ENCODE results near the gene RAB31. TPM values are rescaled to one million over a fixed set of nuclear protein-coding genes. Genes with fewer than 3 reads are reported as not detected.

RAB31 gene
- total RNA-seq, 1 experiment from 2014 or later, result 32.9 TPM

- TF ChIP-seq, protein P1, sequence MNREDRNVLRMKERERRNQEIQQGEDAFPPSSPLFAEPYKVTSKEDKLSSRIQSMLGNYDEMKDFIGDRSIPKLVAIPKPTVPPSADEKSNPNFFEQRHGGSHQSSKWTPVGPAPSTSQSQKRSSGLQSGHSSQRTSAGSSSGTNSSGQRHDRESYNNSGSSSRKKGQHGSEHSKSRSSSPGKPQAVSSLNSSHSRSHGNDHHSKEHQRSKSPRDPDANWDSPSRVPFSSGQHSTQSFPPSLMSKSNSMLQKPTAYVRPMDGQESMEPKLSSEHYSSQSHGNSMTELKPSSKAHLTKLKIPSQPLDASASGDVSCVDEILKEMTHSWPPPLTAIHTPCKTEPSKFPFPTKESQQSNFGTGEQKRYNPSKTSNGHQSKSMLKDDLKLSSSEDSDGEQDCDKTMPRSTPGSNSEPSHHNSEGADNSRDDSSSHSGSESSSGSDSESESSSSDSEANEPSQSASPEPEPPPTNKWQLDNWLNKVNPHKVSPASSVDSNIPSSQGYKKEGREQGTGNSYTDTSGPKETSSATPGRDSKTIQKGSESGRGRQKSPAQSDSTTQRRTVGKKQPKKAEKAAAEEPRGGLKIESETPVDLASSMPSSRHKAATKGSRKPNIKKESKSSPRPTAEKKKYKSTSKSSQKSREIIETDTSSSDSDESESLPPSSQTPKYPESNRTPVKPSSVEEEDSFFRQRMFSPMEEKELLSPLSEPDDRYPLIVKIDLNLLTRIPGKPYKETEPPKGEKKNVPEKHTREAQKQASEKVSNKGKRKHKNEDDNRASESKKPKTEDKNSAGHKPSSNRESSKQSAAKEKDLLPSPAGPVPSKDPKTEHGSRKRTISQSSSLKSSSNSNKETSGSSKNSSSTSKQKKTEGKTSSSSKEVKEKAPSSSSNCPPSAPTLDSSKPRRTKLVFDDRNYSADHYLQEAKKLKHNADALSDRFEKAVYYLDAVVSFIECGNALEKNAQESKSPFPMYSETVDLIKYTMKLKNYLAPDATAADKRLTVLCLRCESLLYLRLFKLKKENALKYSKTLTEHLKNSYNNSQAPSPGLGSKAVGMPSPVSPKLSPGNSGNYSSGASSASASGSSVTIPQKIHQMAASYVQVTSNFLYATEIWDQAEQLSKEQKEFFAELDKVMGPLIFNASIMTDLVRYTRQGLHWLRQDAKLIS (CRISPR knock-in tag; IDR thresholded peaks at IDR 0.05; ENCODE audit: borderline replicate concordance), result no peak
- TF ChIP-seq SP1 (CRISPR knock-in tag; conservative IDR thresholded peaks at IDR 0.05) (no peak), ZNF671 (CRISPR knock-in tag; IDR thresholded peaks at IDR 0.05) (no peak), PRDM15 (CRISPR knock-in tag; IDR thresholded peaks at IDR 0.05) (no peak), OVOL2 (CRISPR knock-in tag; IDR thresholded peaks at IDR 0.05; ENCODE audit: borderline replicate concordance) (no peak)
- TF ChIP-seq, protein P2, sequence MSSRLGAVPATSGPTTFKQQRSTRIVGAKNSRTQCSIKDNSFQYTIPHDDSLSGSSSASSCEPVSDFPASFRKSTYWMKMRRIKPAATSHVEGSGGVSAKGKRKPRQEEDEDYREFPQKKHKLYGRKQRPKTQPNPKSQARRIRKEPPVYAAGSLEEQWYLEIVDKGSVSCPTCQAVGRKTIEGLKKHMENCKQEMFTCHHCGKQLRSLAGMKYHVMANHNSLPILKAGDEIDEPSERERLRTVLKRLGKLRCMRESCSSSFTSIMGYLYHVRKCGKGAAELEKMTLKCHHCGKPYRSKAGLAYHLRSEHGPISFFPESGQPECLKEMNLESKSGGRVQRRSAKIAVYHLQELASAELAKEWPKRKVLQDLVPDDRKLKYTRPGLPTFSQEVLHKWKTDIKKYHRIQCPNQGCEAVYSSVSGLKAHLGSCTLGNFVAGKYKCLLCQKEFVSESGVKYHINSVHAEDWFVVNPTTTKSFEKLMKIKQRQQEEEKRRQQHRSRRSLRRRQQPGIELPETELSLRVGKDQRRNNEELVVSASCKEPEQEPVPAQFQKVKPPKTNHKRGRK (CRISPR knock-in tag; IDR thresholded peaks at IDR 0.05; ENCODE audit: borderline replicate concordance), result no peak
- TF ChIP-seq, protein P3, sequence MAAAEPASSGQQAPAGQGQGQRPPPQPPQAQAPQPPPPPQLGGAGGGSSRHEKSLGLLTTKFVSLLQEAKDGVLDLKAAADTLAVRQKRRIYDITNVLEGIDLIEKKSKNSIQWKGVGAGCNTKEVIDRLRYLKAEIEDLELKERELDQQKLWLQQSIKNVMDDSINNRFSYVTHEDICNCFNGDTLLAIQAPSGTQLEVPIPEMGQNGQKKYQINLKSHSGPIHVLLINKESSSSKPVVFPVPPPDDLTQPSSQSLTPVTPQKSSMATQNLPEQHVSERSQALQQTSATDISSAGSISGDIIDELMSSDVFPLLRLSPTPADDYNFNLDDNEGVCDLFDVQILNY (CRISPR knock-in tag; IDR thresholded peaks at IDR 0.05), result no peak
- TF ChIP-seq, protein P4, sequence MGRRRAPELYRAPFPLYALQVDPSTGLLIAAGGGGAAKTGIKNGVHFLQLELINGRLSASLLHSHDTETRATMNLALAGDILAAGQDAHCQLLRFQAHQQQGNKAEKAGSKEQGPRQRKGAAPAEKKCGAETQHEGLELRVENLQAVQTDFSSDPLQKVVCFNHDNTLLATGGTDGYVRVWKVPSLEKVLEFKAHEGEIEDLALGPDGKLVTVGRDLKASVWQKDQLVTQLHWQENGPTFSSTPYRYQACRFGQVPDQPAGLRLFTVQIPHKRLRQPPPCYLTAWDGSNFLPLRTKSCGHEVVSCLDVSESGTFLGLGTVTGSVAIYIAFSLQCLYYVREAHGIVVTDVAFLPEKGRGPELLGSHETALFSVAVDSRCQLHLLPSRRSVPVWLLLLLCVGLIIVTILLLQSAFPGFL (CRISPR knock-in tag; IDR thresholded peaks at IDR 0.05; ENCODE audit: borderline replicate concordance), result no peak
Observed at GRCh38 chr18:9824952-9825371, 116.9 kb downstream of the RAB31 start (continued).

DNA sequence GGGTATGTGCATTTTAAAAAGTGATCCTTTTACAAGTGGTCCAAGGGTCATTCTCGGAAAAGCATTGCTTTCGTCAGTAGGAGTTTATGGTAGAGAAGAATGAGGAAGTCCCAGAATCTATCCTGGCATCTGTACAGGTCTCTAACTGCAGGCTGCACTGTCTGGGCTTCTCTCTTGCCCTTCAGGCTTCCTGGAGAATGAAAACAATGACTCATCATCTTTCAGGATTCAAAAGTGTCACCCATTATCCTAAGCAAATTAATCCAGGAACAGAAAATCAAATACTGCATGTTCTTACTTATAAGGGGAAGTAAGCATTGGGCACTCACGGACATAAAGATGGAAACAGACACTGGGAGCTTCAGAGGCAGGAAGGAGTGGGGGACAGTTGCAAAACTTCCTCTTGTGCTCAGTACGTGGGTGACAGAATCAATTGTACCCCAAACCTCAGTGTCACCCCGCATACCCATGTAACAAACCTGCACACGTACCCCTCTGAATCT, 117.5 kb downstream of the RAB31 start:
- POLR2A ChIA-PET, result no interaction called here
- Mint-ChIP-seq H3K9me3 (no peaks in the 10 kb centered on the region), H3K27me3 (ENCODE audit: low read depth) (no peaks in the 10 kb centered on the region), H3K4me3 (no peak overlapping the region), H3K27ac (no peak overlapping the region), H3K36me3 (no peaks in the 10 kb centered on the region), H3K4me1 (peaks cover 1% of the 10 kb centered on the region; the same call in 1 of the 2 replicates)
- CTCF ChIA-PET, result no interaction called here
- ATAC-seq (no peak), DNase-seq (ENCODE audit: low spot score) (no peak)
- TF ChIP-seq, protein P5, sequence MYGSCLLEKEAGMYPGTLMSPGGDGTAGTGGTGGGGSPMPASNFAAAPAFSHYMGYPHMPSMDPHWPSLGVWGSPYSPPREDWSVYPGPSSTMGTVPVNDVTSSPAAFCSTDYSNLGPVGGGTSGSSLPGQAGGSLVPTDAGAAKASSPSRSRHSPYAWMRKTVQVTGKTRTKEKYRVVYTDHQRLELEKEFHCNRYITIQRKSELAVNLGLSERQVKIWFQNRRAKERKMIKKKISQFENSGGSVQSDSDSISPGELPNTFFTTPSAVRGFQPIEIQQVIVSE (CRISPR knock-in tag; IDR thresholded peaks at IDR 0.05; ENCODE audit: borderline replicate concordance), result no peak
- TF ChIP-seq PRDM15 (CRISPR knock-in tag; IDR thresholded peaks at IDR 0.05) (no peak), ZBTB21 (CRISPR knock-in tag; IDR thresholded peaks at IDR 0.05; ENCODE audit: borderline replicate concordance) (no peak), MAX (CRISPR knock-in tag; IDR thresholded peaks at IDR 0.05) (no peak)

All from WTC11 (cell line).